ENCODE results near the gene KRTAP2-3. TPM values are rescaled to one million over a fixed set of nuclear protein-coding genes. Genes with fewer than 3 reads are reported as not detected.
"Not testable (repeated sequence)": the region's sequence is repeated elsewhere in the genome, so short reads cannot be mapped to it uniquely, and the experiment has no call there.

Gene KRTAP2-3
- total and polyA plus RNA-seq, 10 of the 15 experiments (the other 5 are each of a cell fraction or from before 2014, with no cell fraction given): not detected

DNA sequence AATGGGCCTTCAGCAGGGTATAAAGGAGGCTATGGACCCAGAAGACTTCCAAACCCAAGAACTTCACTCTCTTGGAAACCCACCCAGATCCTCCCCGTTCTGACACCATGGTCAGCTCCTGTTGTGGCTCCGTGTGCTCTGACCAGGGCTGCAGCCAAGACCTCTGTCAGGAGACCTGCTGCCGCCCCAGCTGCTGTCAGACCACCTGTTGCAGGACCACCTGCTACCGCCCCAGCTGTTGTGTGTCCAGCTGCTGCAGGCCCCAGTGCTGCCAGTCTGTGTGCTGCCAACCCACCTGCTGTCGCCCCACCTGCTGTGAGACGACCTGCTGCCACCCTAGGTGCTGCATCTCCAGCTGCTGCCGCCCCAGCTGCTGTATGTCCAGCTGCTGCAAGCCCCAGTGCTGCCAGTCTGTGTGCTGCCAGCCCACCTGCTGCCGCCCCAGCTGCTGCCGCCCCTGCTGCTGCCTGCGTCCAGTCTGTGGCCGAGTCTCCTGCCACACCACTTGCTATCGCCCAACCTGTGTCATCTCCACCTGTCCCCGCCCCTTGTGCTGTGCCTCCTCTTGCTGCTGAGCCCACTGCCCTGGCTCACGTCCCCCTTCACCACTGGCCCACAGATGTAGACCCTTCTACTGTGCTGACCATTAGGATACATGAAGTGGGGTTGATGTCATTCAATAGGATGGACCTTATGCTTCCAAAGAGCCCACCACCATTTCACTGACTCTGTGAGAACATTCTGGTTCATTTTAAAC lies 24.4 kb upstream of the KRTAP2-3 start, which contains the start of gene KRTAP4-7:
Gene KRTAP4-7, plus strand, starts transcription at position 51 of the 757 bp plus-strand sequence. Its CDS starts 57 bp downstream, at position 108.
- H3K9me3 ChIP-seq (replicated peaks; ENCODE audit: control insufficient read depth, insufficient read depth, low read length); H3K9ac ChIP-seq (ENCODE audit: control insufficient read depth, insufficient read depth, low read length); RAD21 ChIA-PET (ENCODE audit: unreplicated experiment); SMC1A ChIA-PET (ENCODE audit: uncharacterized antibody, unreplicated experiment); H3K4me2 ChIP-seq (ENCODE audit: control insufficient read depth, insufficient read depth); H3K27me3 ChIP-seq (replicated peaks in 1 of 2; ENCODE audit: control insufficient read depth in 2 of 2, insufficient read depth in 2 of 2, low read length in 1 of 2); DNase-seq (ENCODE audit: low read depth, low spot score); H3K27ac ChIP-seq (ENCODE audit: control insufficient read depth, insufficient read depth); POLR2A ChIA-PET; BruUV-seq (replicated peaks); H3K79me2 ChIP-seq (ENCODE audit: control insufficient read depth, insufficient read depth, low read length); CTCF ChIA-PET; H2AFZ ChIP-seq (ENCODE audit: control insufficient read depth, low read depth, low read length); H4K20me1 ChIP-seq (ENCODE audit: control insufficient read depth, insufficient read depth); ATAC-seq; intact Hi-C loops (cut with micrococcal nuclease; ENCODE audit: unreplicated experiment); H3K36me3 ChIP-seq (ENCODE audit: control insufficient read depth in 2 of 2, insufficient read depth in 2 of 2, low read length in 1 of 2); H3K4me3 ChIP-seq; H3K4me1 ChIP-seq (ENCODE audit: control insufficient read depth, insufficient read depth, low read length); FAIRE-seq; in situ Hi-C loops (cut with MboI): not testable (repeated sequence)
- 5% methylated on average over 9 of the region's 14 CpGs for WGBS (ENCODE audit: insufficient coverage, insufficient replicate concordance, low lambda C conversion rate, missing lambda C conversion rate)

DNA sequence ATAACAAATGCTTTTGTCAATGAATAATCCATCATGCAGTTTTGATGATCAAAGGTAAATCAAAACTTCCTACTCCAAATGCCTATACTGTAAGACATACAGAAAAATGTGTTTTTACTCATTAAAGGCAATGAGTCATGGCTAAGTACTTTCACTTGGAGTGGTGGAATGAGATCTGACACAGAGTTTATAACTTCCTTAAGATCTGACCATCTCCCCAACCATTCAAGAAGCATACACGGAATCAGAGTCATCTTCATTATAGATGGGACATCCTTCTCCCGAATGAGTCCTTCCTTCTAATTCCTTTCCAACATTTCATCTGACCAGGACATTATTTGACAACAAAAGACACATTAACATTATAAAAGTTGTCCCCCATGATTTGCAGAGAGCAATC lies 23.5 kb upstream of the KRTAP2-3 start:
- WGBS (ENCODE audit: insufficient coverage, insufficient replicate concordance, low lambda C conversion rate, missing lambda C conversion rate): 0% methylated on average over 1 of the region's 2 CpGs

More for the DNA sequence above, 23.5 kb upstream of the KRTAP2-3 start:
- H3K4me1 ChIP-seq (ENCODE audit: control insufficient read depth, insufficient read depth, low read length); H3K9ac ChIP-seq (ENCODE audit: control insufficient read depth, insufficient read depth, low read length); H3K4me3 ChIP-seq; SMC1A ChIA-PET (ENCODE audit: uncharacterized antibody, unreplicated experiment); FAIRE-seq; H3K27me3 ChIP-seq (replicated peaks in 1 of 2; ENCODE audit: control insufficient read depth in 2 of 2, insufficient read depth in 2 of 2, low read length in 1 of 2); H3K9me3 ChIP-seq (replicated peaks; ENCODE audit: control insufficient read depth, insufficient read depth, low read length); in situ Hi-C loops (cut with MboI); H3K27ac ChIP-seq (ENCODE audit: control insufficient read depth, insufficient read depth); H2AFZ ChIP-seq (ENCODE audit: control insufficient read depth, low read depth, low read length); H4K20me1 ChIP-seq (ENCODE audit: control insufficient read depth, insufficient read depth); CTCF ChIA-PET; H3K79me2 ChIP-seq (ENCODE audit: control insufficient read depth, insufficient read depth, low read length); ATAC-seq; DNase-seq (ENCODE audit: low read depth, low spot score); H3K36me3 ChIP-seq (ENCODE audit: control insufficient read depth in 2 of 2, insufficient read depth in 2 of 2, low read length in 1 of 2); RAD21 ChIA-PET (ENCODE audit: unreplicated experiment); H3K4me2 ChIP-seq (ENCODE audit: control insufficient read depth, insufficient read depth); intact Hi-C loops (cut with micrococcal nuclease; ENCODE audit: unreplicated experiment); BruUV-seq (replicated peaks); POLR2A ChIA-PET: not testable (repeated sequence)

Data from GM12878 (cell line).